Adipocyte (in vitro differentiated cells): ENCODE data around the gene SV2C.

Experiments used
- DNase-seq: peaks from one replicate; pipeline ENCODE4 v3.0.0-alpha.2; 2015; ENCODE audit warnings: low read depth
- H3K27me3 ChIP-seq: replicated peaks from 2 replicates; pipeline ENCODE4 v1.7.0; 2013; ENCODE audit warnings: mild to moderate bottlenecking, low read length, moderate library complexity; ENCODE audit not compliant: control insufficient read depth, insufficient read depth
- H3K36me3 ChIP-seq: 2 replicates; pipeline ENCODE4 v1.7.0; 2013; ENCODE audit warnings: low read length, mild to moderate bottlenecking, moderate library complexity; ENCODE audit not compliant: control insufficient read depth, insufficient read depth, severe bottlenecking
- H3K4me1 ChIP-seq: 2 replicates; pipeline ENCODE4 v1.7.0; 2013; ENCODE audit warnings: mild to moderate bottlenecking, low read length, moderate library complexity; ENCODE audit not compliant: control insufficient read depth, insufficient read depth
- H3K4me3 ChIP-seq: 2 replicates; pipeline ENCODE4 v1.7.0; 2013; ENCODE audit warnings: mild to moderate bottlenecking, low read length, moderate library complexity
- H3K9ac ChIP-seq: 2 replicates; pipeline ENCODE4 v1.7.0; 2013; ENCODE audit warnings: mild to moderate bottlenecking, low read length, moderate library complexity
- H3K9me3 ChIP-seq: 2 replicates; pipeline ENCODE4 v1.7.0; 2013; ENCODE audit warnings: mild to moderate bottlenecking, low read length, moderate library complexity; ENCODE audit not compliant: control insufficient read depth

Gene SV2C

GRCh38 chr5:76194340-76194739, 111.2 kb downstream of the SV2C start:
- Histone ChIP-seq H3K9ac (no peak overlapping the region), H3K27me3 (peaks cover 20% of the 10 kb centered on the region), H3K4me3 (no peak overlapping the region), H3K9me3 (no peaks in the 10 kb centered on the region), H3K4me1 (no peaks in the 10 kb centered on the region), H3K36me3 (no peaks in the 10 kb centered on the region)
- no peak for DNase-seq

GRCh38 chr5:76196457-76196856, 113.3 kb downstream of the SV2C start:
- Histone ChIP-seq H3K27me3 (peaks cover 20% of the 10 kb centered on the region), H3K4me3 (no peak overlapping the region), H3K9me3 (no peaks in the 10 kb centered on the region), H3K4me1 (no peaks in the 10 kb centered on the region), H3K36me3 (no peaks in the 10 kb centered on the region), H3K9ac (no peak overlapping the region)
- no peak for DNase-seq

GRCh38 chr5:76196886-76197489, 113.8 kb downstream of the SV2C start:
- no peak for DNase-seq
- Histone ChIP-seq H3K4me3 (no peak overlapping the region), H3K27me3 (peaks cover 20% of the 10 kb centered on the region), H3K9me3 (no peaks in the 10 kb centered on the region), H3K4me1 (no peaks in the 10 kb centered on the region), H3K9ac (no peak overlapping the region), H3K36me3 (no peaks in the 10 kb centered on the region)

- DNase-seq = no peak
- Histone ChIP-seq H3K4me3 (no peak overlapping the region), H3K9ac (no peak overlapping the region), H3K36me3 (no peaks in the 10 kb centered on the region), H3K9me3 (no peaks in the 10 kb centered on the region), H3K4me1 (no peaks in the 10 kb centered on the region), H3K27me3 (peaks cover 20% of the 10 kb centered on the region)
Measured at GRCh38 chr5:76197726-76198125, 114.5 kb downstream of the SV2C start.

GRCh38 chr5:76199336-76200318, 116.4 kb downstream of the SV2C start:
- Histone ChIP-seq H3K36me3 (no peaks in the 10 kb centered on the region), H3K9me3 (no peaks in the 10 kb centered on the region), H3K4me3 (no peak overlapping the region), H3K4me1 (no peaks in the 10 kb centered on the region), H3K9ac (no peak overlapping the region), H3K27me3 (peaks cover 14% of the 10 kb centered on the region)
- no peak for DNase-seq

GRCh38 chr5:76202182-76202581, 119.0 kb downstream of the SV2C start:
- Histone ChIP-seq H3K9me3 (no peaks in the 10 kb centered on the region), H3K4me1 (no peaks in the 10 kb centered on the region), H3K9ac (no peak overlapping the region), H3K36me3 (no peaks in the 10 kb centered on the region), H3K27me3 (no peaks in the 10 kb centered on the region), H3K4me3 (no peak overlapping the region)
- no peak for DNase-seq

- H3K9ac ChIP-seq = no peak overlapping the region
- no peak for DNase-seq
- no peaks in the 10 kb centered on the region for H3K27me3 ChIP-seq
- H3K4me1 ChIP-seq = no peaks in the 10 kb centered on the region
- H3K4me3 ChIP-seq = no peak overlapping the region
- H3K9me3 ChIP-seq = no peaks in the 10 kb centered on the region
- H3K36me3 ChIP-seq = no peaks in the 10 kb centered on the region
Measured at GRCh38 chr5:76204191-76204590, 121.0 kb downstream of the SV2C start.

- Histone ChIP-seq H3K36me3 (no peaks in the 10 kb centered on the region), H3K27me3 (no peaks in the 10 kb centered on the region), H3K9me3 (no peaks in the 10 kb centered on the region), H3K4me1 (no peaks in the 10 kb centered on the region), H3K9ac (no peak overlapping the region), H3K4me3 (no peak overlapping the region)
- no peak for DNase-seq
Measured at GRCh38 chr5:76204713-76205112, 121.5 kb downstream of the SV2C start.

- no peak overlapping the region for H3K9ac ChIP-seq
- no peak overlapping the region for H3K4me3 ChIP-seq
- no peaks in the 10 kb centered on the region for H3K27me3 ChIP-seq
- no peaks in the 10 kb centered on the region for H3K36me3 ChIP-seq
- no peak for DNase-seq
- H3K9me3 ChIP-seq = no peaks in the 10 kb centered on the region
- H3K4me1 ChIP-seq = no peaks in the 10 kb centered on the region
Measured at GRCh38 chr5:76207120-76207519, 123.9 kb downstream of the SV2C start.

GRCh38 chr5:76209297-76209696, 126.1 kb downstream of the SV2C start:
- DNase-seq = no peak
- no peak overlapping the region for H3K4me3 ChIP-seq
- H3K9ac ChIP-seq = no peak overlapping the region
- no peaks in the 10 kb centered on the region for H3K9me3 ChIP-seq
- no peaks in the 10 kb centered on the region for H3K36me3 ChIP-seq
- H3K27me3 ChIP-seq = no peaks in the 10 kb centered on the region
- H3K4me1 ChIP-seq = no peaks in the 10 kb centered on the region

GRCh38 chr5:76210946-76211345, 127.8 kb downstream of the SV2C start:
- H3K9ac ChIP-seq = no peak overlapping the region
- H3K36me3 ChIP-seq = no peaks in the 10 kb centered on the region
- no peaks in the 10 kb centered on the region for H3K4me1 ChIP-seq
- no peaks in the 10 kb centered on the region for H3K27me3 ChIP-seq
- H3K9me3 ChIP-seq = no peaks in the 10 kb centered on the region
- H3K4me3 ChIP-seq = no peak overlapping the region
- DNase-seq = no peak
